HG03342 (cell line): Measurements from ENCODE around the gene SDC3.
"Not testable (repeated sequence)": the region's sequence is repeated elsewhere in the genome, so short reads cannot be mapped to it uniquely, and the experiment has no call there.

ENCODE experiments used
- ATAC-seq: cut with Tn5 transposase; IDR thresholded peaks from one replicate; pipeline ENCODE4 v1.9.1; 2021; ENCODE audit warnings: mild to moderate bottlenecking, moderate library complexity; ENCODE audit not compliant: unreplicated experiment

The SDC3 gene

DNA sequence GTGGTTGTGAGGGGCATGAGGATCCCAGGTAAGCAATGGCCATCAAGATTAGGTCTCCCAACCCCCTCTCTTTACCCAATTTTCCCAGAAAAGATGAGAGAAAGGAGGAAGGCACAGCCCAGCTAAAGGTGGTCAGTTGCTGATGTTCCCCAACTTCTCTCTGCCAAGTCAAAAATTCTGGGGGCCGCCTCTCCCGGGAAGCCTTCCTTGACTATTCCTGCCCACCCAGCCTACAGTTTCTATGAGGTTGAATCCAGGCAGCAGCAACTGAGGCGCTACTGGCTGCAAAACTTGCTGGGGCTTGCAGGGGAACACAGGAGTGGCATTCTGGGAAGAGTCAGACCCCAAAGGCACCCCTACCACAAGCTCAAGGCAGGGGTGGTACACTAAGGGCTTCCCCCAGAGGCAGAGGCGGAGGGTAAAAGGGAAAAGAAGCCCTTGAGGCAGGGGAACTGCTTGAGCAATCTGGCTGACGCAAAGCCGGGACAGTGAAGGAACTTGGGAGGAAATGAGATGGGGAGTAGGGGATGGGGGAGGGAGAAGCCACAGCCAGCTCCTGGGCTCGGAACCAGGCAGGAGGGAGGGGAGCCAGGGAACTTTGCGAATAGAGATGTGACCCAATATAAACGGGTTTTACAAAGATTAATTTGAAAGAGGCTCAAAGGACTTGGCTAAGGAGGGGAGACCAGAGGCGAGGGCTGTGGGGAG, 31.2 kb downstream of the SDC3 start:
- no peak for ATAC-seq

DNA sequence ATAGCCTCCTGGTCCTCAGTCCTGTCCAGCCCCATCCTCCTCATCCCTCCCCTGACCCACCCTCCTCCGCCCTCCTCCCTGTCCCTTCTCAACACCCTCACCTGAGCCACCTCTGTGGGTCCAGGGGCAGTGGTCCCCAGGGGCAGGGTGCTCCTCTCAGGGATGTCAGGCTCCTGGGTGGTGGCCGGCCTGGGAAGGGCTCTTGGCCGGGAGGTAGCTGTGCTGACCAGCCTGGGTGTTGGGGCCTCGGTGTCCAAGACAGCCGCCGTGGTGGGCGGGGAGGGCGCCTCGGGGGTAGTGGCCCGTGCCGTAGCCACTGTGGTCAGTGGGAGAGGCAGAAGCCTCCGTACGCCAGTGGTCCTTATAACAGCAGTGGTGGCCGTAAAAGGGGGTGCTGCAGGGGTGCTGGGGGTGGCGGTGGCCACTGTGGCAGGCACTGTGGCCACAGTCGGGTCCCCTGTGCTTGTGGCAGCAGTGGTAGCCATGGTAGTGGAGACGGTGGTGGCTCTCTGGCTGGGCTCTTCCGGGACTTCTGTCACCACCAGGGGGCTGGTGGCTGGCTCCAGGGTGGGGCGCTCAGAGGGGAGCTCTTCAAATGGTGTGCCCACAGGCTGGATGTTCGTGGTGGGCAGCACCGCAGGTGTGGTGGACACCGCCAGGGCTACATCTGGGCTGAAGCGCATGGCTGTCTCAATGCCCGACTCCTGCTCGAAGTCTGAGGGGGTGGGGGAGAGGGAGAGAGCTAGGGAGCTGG, 31.9 kb downstream of the SDC3 start:
- no peak for ATAC-seq

DNA sequence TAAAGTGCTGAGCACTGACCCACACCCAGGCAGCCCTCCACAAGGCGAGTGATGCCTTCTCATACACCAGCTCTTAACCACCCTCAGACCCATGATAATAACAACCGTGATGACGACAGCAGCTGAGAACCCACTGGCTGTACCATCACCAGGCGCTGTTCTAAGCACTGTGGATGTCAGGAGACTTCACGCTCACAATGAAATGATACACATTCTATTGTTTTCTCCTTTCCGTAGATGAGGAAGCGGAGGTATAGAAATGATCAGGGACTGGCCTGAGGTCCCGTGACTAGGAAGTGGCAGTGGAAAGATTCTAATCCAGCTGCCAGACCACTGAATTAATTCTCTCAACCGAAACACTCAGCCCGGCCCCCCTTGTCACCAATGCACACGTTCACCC, 32.6 kb downstream of the SDC3 start:
- no peak for ATAC-seq

DNA sequence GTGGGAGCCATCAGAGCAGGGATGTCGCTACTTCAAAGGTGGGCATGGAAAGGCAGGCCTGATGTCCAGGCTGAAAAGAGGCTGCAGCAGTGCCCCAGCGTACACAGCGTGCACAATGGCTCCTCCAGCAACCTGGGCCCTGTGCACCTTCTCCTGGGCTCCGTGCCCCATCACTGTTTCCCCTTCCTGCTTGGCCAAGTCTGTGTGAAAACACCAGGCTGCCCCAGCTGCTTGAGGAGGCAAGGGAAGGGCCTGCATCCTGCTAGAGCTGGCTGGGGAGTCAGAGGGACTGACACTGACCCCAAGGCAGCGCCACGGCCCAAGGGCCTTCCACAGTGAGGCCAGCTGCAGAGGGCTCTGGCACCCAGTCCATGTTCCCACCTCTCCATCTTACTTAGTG, 33.4 kb downstream of the SDC3 start:
- no peak for ATAC-seq

DNA sequence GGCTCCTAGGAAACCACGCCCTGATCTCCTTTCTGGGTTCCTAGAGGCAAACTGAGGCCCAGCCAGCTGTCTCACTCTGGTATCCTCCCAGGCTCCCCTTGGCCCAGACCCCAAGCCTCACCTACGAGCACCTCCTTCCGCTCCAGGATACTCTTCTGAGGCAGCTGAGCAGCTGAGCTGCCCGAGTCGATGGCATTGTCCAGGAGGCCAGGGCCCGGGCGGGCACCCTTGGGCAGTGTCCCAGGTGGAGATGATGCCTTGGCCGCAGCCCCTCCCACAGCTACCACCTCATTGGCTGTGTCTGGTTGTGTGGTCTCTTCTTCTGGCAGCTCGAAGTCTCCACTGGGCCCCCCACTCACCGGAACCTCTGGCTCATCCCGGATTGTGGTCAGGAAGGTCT, 34.4 kb downstream of the SDC3 start:
- no peak for ATAC-seq

DNA sequence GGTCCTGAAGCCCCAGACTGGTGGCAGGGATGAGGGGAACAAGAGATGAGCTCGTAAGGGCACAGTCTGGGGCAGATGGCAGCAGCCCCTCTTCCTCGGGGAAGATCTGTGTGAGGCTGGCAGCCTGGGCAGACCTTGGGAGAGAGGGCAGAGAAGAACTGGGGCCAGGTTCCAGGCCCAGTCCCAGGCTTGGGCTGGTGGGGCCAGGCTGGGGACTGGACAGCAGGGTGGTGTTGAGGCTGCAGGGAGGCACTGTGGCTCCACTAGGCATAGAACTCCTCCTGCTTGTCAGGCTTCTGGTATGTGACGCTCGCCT, 35.7 kb downstream of the SDC3 start:
- ATAC-seq: no peak

DNA sequence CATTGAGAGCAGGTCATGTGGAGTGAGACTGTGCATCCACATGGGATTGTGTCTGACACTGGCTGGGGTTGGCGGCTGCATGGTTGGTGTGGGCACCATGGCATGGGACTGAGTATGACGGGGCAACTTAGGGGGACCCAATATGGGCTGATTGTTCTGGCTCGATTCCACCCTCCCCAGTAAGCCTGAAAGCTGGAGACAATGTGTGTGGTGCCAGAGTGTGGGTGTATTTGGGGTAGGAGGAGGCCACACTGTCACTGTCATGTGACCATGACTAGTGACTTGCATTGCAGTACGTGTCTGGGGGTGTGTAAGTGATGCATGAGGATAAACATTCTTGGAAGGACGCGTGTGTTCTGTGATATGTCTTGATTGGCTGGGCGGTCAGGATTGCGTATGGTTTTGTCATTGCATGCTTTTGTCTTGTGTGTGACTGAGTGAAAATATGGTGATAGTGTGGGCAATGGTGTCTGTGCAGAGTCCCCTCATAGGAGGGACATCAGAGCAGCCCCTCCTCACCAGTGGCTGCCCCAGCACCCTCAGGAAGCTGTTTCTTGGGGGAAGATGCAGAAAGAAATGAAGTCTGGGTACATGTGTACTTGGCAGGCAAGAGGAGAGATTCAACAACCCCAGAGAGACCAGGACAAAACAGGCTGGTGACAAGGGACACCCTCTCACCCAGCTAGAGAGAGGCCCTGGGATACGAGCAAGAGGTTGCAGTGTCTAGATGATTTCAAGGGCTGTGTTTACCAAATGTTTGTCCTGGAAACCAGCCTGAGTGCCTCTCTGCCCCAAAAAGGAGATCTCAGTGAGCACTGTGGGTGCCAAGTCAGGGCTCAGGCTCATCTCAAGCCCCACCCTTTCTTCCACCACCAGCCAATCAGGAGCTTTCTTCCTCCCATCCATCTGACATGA, 36.3 kb downstream of the SDC3 start:
- ATAC-seq: no peak

DNA sequence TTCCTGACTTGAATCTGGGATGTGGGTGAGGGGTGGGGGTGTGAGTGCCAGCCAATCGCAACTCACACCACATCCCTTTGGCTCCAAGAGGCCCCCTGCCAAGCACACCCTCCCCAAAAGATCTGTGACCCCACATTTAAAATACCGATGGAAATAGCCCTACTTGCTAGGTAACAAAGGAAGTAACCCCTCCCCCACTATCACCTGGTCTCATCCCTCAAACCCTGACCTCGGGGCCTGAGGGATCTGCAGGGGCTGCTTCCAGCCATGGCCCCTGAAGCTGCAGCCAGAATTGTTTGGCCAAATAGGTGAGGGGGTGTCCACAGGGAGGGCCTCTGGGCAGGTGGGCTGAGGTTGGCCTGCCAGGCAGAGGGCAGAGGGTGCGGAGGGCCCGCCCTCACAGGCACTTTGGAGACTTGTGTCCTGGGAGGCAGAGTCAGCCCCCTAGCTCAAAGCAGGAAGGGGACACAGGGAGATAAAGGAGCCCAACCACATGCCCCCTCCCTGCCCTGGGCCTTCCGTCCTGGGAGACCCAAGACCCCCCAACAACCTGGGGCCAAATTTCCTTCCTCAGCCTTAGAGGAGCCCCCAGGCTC, 37.2 kb downstream of the SDC3 start:
- ATAC-seq: no peak

DNA sequence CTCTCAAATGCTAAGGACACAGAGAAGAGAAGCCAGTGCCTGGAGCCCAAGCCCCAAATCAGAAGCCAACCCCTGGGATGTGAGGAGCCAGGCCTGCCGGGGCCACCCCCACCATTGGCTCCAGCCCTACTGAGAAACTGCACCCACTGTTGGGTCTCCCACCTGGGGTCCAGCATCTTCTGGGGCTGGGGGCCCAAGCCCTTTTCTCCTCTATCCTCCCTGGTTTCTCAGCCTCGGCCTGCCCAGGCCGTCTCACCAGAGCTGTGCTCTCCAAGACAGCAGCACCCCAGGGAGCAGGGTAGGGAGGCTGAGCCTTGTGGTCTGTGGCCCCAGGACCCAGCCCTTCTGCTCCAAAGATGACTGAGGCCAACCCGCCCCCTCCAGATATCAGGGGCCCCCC, 37.9 kb downstream of the SDC3 start:
- no peak for ATAC-seq

DNA sequence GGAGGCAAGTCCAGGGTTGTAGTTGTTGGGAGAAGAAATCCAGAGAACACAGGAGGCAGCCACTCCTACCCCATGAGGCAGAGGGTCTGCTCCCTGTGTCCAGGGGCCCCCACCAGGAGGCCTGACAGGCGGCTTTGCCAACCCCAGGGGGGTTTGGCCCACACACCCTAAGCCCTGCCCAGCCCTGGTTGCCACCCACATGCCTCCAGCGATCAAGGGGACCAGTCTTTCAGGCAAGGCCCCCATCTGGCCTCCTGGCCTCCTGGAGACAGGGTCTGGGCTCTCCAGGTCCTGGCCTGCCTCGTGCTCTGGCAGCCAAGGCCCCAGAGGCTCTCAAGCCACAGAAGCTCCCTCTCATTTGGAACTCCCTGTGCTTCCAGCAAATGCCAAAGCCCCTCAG, 38.5 kb downstream of the SDC3 start:
- no peak for ATAC-seq

DNA sequence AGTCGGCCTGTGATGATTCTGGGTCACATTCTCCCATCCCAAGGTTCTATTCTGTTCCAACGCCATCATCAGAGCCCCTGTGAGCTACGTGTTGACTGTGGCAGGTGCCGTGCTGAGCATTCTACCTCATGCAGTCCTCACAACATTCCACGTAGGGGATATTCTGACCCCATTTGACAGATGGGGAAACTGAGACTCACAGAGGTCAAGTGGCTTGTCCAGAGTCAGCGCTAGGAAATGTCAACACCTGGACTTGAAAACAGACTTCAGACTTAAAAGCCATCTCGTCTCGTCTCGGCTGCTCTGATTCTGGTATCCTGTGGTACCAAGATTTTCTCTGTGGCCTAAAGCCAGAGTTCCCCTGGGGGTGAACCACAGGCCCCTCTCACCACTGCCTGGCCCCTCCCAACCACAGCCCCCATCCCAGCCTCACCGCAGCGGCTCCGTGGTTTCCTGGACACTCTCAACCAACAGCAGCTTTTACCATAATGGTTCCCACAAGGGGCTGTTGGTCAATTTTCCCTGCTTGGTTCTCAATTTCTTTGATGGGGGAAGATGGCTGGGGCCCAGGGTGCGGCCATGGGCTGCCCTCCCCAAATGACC, 39.6 kb downstream of the SDC3 start:
- ATAC-seq: no peak

DNA sequence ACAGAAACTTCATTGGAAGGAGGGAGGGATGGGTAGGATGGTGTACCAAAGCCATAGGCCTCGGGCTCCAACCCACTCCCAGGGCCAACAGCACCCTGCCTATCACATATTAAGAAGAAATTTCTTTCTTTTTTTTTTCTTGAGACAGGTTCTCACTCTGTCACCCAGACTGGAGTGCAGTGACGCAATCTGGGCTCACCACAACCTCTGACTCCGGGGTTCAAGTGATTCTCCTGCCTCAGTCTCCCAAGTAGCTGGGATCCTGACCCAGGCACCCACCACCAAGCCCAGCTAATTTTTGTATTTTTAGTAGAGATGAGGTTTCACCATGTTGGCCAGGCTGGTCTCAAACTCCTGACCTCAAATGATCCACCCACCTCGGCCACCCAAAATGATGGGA, 40.5 kb downstream of the SDC3 start:
- not testable (repeated sequence) for ATAC-seq

DNA sequence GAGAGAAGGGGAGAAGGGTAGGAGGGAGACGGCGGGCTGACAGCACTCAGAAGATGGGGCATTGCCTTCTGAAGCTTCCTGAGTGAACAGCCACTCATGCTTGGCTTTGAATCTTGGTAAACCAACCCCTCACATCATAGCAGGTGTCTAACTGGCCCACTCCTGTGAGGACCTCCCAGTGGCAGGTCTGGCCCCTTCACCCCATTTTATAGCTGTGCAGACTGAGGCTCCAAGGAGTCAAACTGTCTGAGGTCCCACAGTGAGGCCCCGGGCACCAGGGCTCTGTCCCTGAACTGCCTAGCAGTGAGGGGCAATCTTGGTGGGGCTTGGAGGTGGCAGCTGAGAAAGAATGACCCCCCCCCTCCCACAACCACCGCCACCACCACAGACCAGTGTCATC, 41.0 kb downstream of the SDC3 start:
- no peak for ATAC-seq

DNA sequence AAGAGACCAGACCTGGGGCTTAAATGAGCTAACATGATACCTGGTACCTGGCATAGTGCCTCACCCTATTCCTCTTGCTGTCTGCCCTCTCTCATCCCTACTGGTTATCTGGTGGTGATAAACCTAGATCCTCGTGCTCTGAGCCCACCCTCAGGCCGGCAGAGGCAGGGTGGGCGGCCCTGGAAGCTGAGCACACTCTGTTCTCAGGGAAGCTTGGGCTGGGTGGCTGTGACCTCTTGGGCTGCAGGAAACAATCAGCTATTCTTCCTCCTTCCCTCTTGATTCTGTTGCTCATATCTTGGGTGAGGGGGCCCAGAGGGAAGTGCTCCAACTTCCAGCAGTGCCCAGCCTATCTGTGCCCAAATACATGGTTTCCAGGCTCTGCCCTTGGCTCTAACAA, 42.0 kb downstream of the SDC3 start:
- no peak for ATAC-seq

DNA sequence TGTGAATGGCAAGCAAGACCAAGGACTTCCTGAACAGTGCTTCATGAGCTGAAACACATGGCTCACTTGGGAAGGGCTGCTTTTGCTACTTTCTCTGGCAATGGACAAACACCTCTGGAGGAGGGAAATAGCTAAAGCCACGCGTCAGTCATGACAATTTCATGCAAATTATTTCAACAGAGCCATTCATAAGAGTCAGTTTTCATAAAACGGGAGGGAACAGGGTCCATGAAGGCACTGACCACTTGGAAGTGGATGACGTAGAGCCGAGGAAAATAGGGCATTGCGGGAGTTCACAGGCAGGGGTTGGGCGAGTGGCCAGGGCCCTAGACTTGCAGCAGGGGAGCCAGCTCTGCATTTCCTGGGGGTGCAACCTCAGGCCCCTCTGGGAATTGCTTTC, 43.9 kb downstream of the SDC3 start:
- no peak for ATAC-seq

DNA sequence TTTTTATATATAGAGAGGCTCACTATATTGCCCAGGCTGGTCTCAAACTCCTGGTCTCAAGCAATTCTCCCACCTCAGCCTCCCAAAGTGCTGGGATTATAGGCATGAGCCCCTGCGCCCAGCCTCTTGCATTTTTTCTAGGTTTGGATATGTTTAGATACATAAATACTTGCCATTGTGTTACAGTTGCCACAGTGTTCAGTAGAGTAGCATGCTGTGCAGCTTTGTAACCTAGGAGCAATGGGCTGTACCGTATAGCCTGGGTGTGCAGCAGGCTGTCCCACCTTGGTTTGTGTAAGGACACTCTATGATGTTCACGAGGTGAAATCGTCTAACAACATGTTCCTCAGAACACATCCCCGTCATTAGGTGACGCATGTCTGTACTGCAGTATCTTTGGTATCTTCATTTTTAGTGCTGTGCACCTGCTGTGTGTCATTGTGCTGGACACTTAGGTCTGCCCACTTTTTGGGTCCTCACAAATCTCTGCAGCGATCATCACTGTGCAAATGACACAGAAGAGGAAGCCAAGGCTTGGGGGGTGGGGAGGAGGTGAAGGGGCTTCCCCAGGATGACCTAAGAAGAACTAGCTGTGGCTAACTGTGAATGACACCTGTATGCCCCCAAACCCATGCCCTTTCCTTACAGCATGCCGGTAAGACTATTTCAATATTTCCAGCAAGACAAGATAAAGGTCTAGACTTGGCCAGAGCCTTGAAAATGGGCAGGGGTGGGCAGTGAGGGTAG, 44.5 kb downstream of the SDC3 start:
- ATAC-seq: no peak

DNA sequence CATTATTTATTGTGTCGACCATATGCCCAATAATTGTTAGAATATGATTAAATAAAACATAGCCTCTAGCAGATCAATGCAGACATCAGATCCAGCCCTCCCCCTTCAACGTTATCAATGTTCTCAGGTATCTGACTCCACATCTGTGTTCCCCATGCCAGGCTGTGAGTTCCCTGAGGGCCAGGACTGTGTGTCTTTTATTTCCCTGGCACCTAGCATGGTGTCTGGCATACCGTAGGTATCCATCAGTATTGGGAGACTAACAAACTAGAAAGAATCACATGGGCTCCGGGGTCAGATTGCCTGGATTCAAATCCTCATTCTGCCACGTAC, 48.3 kb downstream of the SDC3 start:
- no peak for ATAC-seq

DNA sequence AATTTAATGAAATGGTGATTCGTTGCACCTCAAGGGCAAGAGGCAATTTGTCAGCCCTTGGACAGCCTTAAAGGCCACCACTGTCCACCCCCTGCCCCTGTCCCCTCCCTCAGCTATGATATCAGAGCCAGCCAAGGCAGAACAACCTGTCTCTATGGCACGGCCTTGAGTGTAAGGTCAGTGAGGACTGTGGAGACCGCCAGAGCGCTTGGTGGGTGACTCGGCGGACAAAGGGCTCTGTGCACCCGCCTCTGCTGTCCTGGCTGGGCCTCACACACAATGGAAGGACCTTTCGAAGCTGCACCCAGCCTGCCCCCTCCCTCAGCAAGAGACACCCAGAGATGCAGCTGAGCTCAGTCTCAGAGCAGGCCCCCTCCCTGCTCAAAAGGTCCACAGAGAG, 50.6 kb downstream of the SDC3 start:
- ATAC-seq: no peak

DNA sequence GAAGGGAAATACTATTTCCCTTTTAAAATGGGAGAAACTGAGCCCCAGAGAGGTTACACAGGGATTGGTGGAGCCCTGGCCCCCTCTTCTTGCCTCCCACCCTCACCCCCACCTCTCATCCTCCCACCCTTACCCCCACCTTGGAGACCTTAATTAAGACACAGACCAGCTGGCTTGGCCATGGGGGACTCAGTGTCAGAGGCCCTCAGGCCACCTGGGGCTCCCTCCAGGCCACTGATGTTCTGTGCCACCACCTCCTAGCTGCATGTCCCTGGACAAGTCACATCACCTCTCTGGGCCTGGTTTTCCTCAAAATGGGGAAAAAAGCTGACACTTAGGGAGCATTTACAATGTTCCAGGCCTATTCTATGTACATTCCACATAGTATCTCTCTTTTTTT, 51.5 kb downstream of the SDC3 start:
- ATAC-seq: no peak

DNA sequence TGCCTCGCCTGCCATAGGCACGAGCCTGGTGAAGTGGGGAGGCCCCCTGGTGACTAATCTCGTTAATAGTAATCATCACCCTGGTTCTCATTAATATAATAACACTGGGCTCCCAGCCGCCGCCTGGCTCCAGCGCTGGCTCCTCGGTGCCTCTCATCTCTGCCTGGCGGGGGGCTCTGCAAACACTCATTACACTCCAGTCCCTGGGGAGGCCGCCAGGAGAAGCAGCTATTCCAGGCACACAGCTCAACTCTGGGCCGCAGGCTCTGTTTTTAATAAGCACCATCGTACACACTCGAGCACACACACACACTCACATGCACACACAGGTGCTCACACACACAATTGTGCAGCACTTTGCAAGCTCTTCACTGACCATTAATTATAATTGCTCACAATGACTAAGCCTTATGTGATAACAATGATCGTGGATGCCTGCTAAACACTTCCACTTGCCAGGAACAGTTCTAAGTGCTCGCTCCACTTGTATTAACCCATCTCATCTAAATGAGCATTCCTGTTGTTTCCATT, 52.2 kb downstream of the SDC3 start:
- ATAC-seq: no peak
